ENCODE measurements around the gene LCN12.

The LCN12 gene

GRCh38 chr9:136920069-136920468 lies 32.0 kb upstream of the LCN12 start:
- H3K27ac Mint-ChIP-seq, result no peak overlapping the region
- peaks cover 30% of the 10 kb centered on the region for H3K36me3 Mint-ChIP-seq (ENCODE audit: low read depth)
- no peak overlapping the region for H3K4me3 Mint-ChIP-seq
- no peak for TF ChIP-seq CTCF (IDR thresholded peaks at IDR 0.05; ENCODE audit: unreplicated experiment in 3 of 3)
- no peaks in the 10 kb centered on the region for H3K4me1 Mint-ChIP-seq
- H3K9me3 Mint-ChIP-seq, result no peaks in the 10 kb centered on the region
- H3K27me3 Mint-ChIP-seq (ENCODE audit: low read depth), result no peaks in the 10 kb centered on the region

- Mint-ChIP-seq H3K4me3 (no peak overlapping the region), H3K27me3 (ENCODE audit: low read depth) (no peaks in the 10 kb centered on the region), H3K9me3 (no peaks in the 10 kb centered on the region), H3K4me1 (no peaks in the 10 kb centered on the region), H3K36me3 (ENCODE audit: low read depth) (peaks cover 29% of the 10 kb centered on the region), H3K27ac (no peak overlapping the region)
- TF ChIP-seq CTCF (IDR thresholded peaks at IDR 0.05; ENCODE audit: unreplicated experiment in 3 of 3), result no peak
Measured at GRCh38 chr9:136920734-136921231, 31.3 kb upstream of the LCN12 start.

DNA sequence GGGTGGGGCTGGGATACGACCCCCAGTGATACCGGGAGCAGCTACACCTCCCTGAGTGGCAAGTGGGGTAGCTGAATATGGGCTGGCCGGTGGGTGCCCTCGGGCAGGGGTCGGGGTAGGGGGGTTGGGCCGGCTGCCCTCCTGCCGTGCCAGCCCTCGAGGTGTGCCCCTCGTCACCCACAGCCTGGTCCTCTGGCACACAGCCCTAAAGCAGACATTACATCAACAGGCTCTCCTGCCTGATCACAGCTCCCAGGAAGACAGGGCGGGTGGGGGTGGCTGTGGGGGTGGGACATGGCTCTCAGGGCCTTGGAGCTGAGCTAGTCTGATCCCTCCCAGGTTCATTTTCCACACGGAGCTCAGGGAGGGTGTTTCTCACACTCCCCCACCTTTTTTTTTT lies 30.8 kb upstream of the LCN12 start:
- H3K9me3 Mint-ChIP-seq, result no peaks in the 10 kb centered on the region
- H3K27ac Mint-ChIP-seq, result no peak overlapping the region
- H3K4me3 Mint-ChIP-seq, result no peak overlapping the region
- H3K36me3 Mint-ChIP-seq (ENCODE audit: low read depth), result peaks cover 24% of the 10 kb centered on the region
- no peaks in the 10 kb centered on the region for H3K27me3 Mint-ChIP-seq (ENCODE audit: low read depth)
- no peaks in the 10 kb centered on the region for H3K4me1 Mint-ChIP-seq
- TF ChIP-seq CTCF (IDR thresholded peaks at IDR 0.05; ENCODE audit: unreplicated experiment in 3 of 3), result no peak

DNA sequence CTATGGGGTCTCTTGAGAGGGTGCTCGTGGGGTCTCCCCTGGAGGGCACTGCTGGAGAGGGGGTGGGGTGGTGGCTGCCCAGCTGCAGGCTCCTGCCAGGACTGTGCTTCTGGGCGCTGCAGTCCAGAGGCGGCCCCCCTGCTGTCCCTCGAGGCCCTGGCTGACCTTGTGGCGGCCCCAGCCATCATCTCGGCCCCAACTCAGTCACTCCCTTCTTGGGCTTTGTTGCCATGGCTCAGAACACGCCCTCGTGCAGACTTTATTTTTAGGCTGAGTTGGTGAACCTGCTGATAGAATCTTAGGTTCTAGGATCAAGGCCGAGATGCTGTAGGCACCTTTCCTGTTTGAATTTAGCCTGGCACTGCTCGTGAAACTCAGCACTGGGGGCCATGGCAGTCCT lies 30.4 kb upstream of the LCN12 start:
- H3K27ac Mint-ChIP-seq, result no peak overlapping the region
- no peaks in the 10 kb centered on the region for H3K9me3 Mint-ChIP-seq
- H3K36me3 Mint-ChIP-seq (ENCODE audit: low read depth), result peaks cover 22% of the 10 kb centered on the region
- no peak for TF ChIP-seq CTCF (IDR thresholded peaks at IDR 0.05; ENCODE audit: unreplicated experiment in 3 of 3)
- no peaks in the 10 kb centered on the region for H3K27me3 Mint-ChIP-seq (ENCODE audit: low read depth)
- no peaks in the 10 kb centered on the region for H3K4me1 Mint-ChIP-seq
- no peak overlapping the region for H3K4me3 Mint-ChIP-seq

GRCh38 chr9:136922540-136922939 lies 29.5 kb upstream of the LCN12 start:
- H3K36me3 Mint-ChIP-seq (ENCODE audit: low read depth), result peaks cover 16% of the 10 kb centered on the region
- no peak overlapping the region for H3K4me3 Mint-ChIP-seq
- no peak for TF ChIP-seq CTCF (IDR thresholded peaks at IDR 0.05; ENCODE audit: unreplicated experiment in 3 of 3)
- no peaks in the 10 kb centered on the region for H3K9me3 Mint-ChIP-seq
- H3K4me1 Mint-ChIP-seq, result no peaks in the 10 kb centered on the region
- H3K27me3 Mint-ChIP-seq (ENCODE audit: low read depth), result no peaks in the 10 kb centered on the region
- H3K27ac Mint-ChIP-seq, result no peak overlapping the region

- Mint-ChIP-seq H3K4me3 (no peak overlapping the region), H3K27ac (no peak overlapping the region), H3K36me3 (ENCODE audit: low read depth) (peaks cover 18% of the 10 kb centered on the region), H3K4me1 (no peaks in the 10 kb centered on the region), H3K9me3 (no peaks in the 10 kb centered on the region), H3K27me3 (ENCODE audit: low read depth) (no peaks in the 10 kb centered on the region)
- TF ChIP-seq CTCF (IDR thresholded peaks at IDR 0.05; ENCODE audit: unreplicated experiment in 3 of 3), result no peak
Measured at GRCh38 chr9:136923881-136924280, 28.2 kb upstream of the LCN12 start.
